Fibroblast of lung (primary cell): ENCODE results near the gene ZER1. TPM values are rescaled to one million over a fixed set of nuclear protein-coding genes. Genes with fewer than 3 reads are reported as not detected.

Experiments
- DNase-seq, 2 donors: peaks; one replicate each; pipeline versions ENCODE4 v3.0.0 to v3.0.0-alpha.2; 2010; ENCODE audit warnings: low read depth in 2 of 2
- H2AFZ ChIP-seq: 2 replicates; pipeline ENCODE4 v1.5.1; 2012; ENCODE audit warnings: low read length, control low read depth, inconsistent platforms
- H3K27ac ChIP-seq: 2 replicates; pipeline ENCODE4 v1.5.1; 2011; ENCODE audit warnings: low read length, control low read depth; ENCODE audit not compliant: insufficient read depth
- H3K27me3 ChIP-seq: 2 replicates; pipeline ENCODE4 v1.5.1; 2011; ENCODE audit warnings: mild to moderate bottlenecking, low read length; ENCODE audit not compliant: control insufficient read depth, insufficient read depth
- H3K36me3 ChIP-seq: 2 replicates; pipeline ENCODE4 v1.5.1; 2011; ENCODE audit warnings: low read length; ENCODE audit not compliant: control insufficient read depth, insufficient read depth
- H3K4me1 ChIP-seq: 2 replicates; pipeline ENCODE4 v1.5.1; 2011; ENCODE audit warnings: low read length; ENCODE audit not compliant: control insufficient read depth, insufficient read depth; ENCODE audit errors: extremely low read depth
- H3K4me2 ChIP-seq: 2 replicates; pipeline ENCODE4 v1.5.1; 2011; ENCODE audit warnings: low read length, control low read depth; ENCODE audit not compliant: insufficient read depth; ENCODE audit errors: extremely low read depth
- H3K4me3 ChIP-seq, 4 experiments: fragments of 200-600 bp in 1 of 4; sonication (generic) in 1 of 4; replicated peaks in 1 of 4; 2 replicates each; pipeline ENCODE4 v1.5.1; 2011 to 2016; ENCODE audit warnings: low read length in 4 of 4, low read depth in 3 of 4, mild to moderate bottlenecking in 3 of 4, control low read depth in 2 of 4, inconsistent platforms in 1 of 4, mixed read lengths in 1 of 4; ENCODE audit not compliant: insufficient read depth in 1 of 4; ENCODE audit errors: control extremely low read depth in 1 of 4
- H3K79me2 ChIP-seq: 2 replicates; pipeline ENCODE4 v1.5.1; 2012; ENCODE audit warnings: mild to moderate bottlenecking, low read length, inconsistent platforms; ENCODE audit not compliant: control insufficient read depth, insufficient read depth
- H3K9ac ChIP-seq: 2 replicates; pipeline ENCODE4 v1.5.1; 2011; ENCODE audit warnings: mild to moderate bottlenecking, low read length, control low read depth; ENCODE audit not compliant: insufficient read depth
- H3K9me3 ChIP-seq: 2 replicates; pipeline ENCODE4 v1.5.1; 2012; ENCODE audit warnings: low read depth, low read length; ENCODE audit not compliant: control insufficient read depth, insufficient read depth
- H4K20me1 ChIP-seq: 2 replicates; pipeline ENCODE4 v1.5.1; 2011; ENCODE audit warnings: low read length; ENCODE audit not compliant: control insufficient read depth, insufficient read depth; ENCODE audit errors: extremely low read depth
- CTCF ChIP-seq, 2 donors: IDR thresholded peaks in 1 of 2; conservative IDR thresholded peaks in 1 of 2; 1 replicate in 1 of 2; 2 replicates in 1 of 2; pipeline ENCODE4 v1.5.1; 2011 to 2012; ENCODE audit warnings: low read length in 2 of 2, control low read depth in 1 of 2, inconsistent platforms in 1 of 2, low read depth in 1 of 2, mild to moderate bottlenecking in 1 of 2
- EZH2 ChIP-seq: IDR thresholded peaks from 2 replicates; pipeline ENCODE4 v1.5.1; 2012; ENCODE audit warnings: low read length, control low read depth, mild to moderate bottlenecking; ENCODE audit errors: missing control alignments
- polyA plus RNA-seq, 2 donors: library from polyadenylated mRNA; depleted of rRNA in 1 of 2; stranded (reverse) in 1 of 2; unstranded in 1 of 2; fragments of >200 nt; gene quantifications; 2 replicates each; pipeline ENCODE4 v1.2.1, GENCODE V29; 2011 to 2012; ENCODE audit warnings: missing spikeins in 1 of 2
- total RNA-seq: library from RNA; depleted of rRNA; stranded (reverse); fragments of >200 nt; gene quantifications from 2 replicates; pipeline ENCODE4 v1.2.1, GENCODE V29; 2014

ZER1 gene
- total and polyA plus RNA-seq, 2 donors (not counting 1 experiment from before 2014, with no cell fraction given) = 21.5 to 26.3 TPM

GRCh38 chr9:128719919-128720605 lies 51.7 kb downstream of the ZER1 start:
- DNase-seq = no peak
- Histone ChIP-seq H3K79me2 (no peaks in the 10 kb centered on the region), H3K4me1 (peaks cover 4% of the 10 kb centered on the region), H3K27me3 (no peaks in the 10 kb centered on the region), H3K9ac (no peak overlapping the region), H3K4me2 (no peak overlapping the region), H3K27ac (no peak overlapping the region), H3K9me3 (no peaks in the 10 kb centered on the region), H2AFZ (no peak overlapping the region), H3K4me3 (no peak overlapping the region), H4K20me1 (no peaks in the 10 kb centered on the region), H3K36me3 (peaks cover 1% of the 10 kb centered on the region)
- TF ChIP-seq EZH2 (no peak), CTCF (conservative IDR thresholded peaks at IDR 0.05 in 1 of 2, IDR thresholded peaks at IDR 0.05 in 1 of 2; ENCODE audit: low read depth in 1 of 2, low read length in 2 of 2) (no peak)

GRCh38 chr9:128718475-128718874 lies 53.3 kb downstream of the ZER1 start:
- H3K9ac ChIP-seq = no peak overlapping the region
- no peaks in the 10 kb centered on the region for H3K27me3 ChIP-seq
- H3K79me2 ChIP-seq = no peaks in the 10 kb centered on the region
- no peaks in the 10 kb centered on the region for H4K20me1 ChIP-seq
- H3K4me3 ChIP-seq = no peak overlapping the region
- H3K4me1 ChIP-seq = no peaks in the 10 kb centered on the region
- no peak for TF ChIP-seq EZH2
- no peak for TF ChIP-seq CTCF (conservative IDR thresholded peaks at IDR 0.05 in 1 of 2, IDR thresholded peaks at IDR 0.05 in 1 of 2; ENCODE audit: low read depth in 1 of 2, low read length in 2 of 2)
- no peak for DNase-seq
- H3K36me3 ChIP-seq = peaks cover 1% of the 10 kb centered on the region
- no peaks in the 10 kb centered on the region for H3K9me3 ChIP-seq
- no peak overlapping the region for H3K4me2 ChIP-seq
- H3K27ac ChIP-seq = no peak overlapping the region
- H2AFZ ChIP-seq = no peak overlapping the region

GRCh38 chr9:128718047-128718446 lies 53.7 kb downstream of the ZER1 start:
- Histone ChIP-seq H3K27ac (no peak overlapping the region), H2AFZ (no peak overlapping the region), H3K4me3 (no peak overlapping the region), H3K9ac (no peak overlapping the region), H3K4me1 (no peaks in the 10 kb centered on the region), H3K9me3 (no peaks in the 10 kb centered on the region), H3K4me2 (no peak overlapping the region), H3K36me3 (peaks cover 1% of the 10 kb centered on the region), H4K20me1 (no peaks in the 10 kb centered on the region), H3K27me3 (no peaks in the 10 kb centered on the region), H3K79me2 (no peaks in the 10 kb centered on the region)
- TF ChIP-seq EZH2 (no peak), CTCF (conservative IDR thresholded peaks at IDR 0.05 in 1 of 2, IDR thresholded peaks at IDR 0.05 in 1 of 2; ENCODE audit: low read depth in 1 of 2, low read length in 2 of 2) (no peak)
- DNase-seq = no peak
